NCI-H1048 (cell line): ENCODE data around the gene CACNA1S.

Experiments
- DNase-seq: peaks from one replicate; lab custom pipeline; 2025; lab: John Stamatoyannopoulos, UW

CACNA1S gene

DNA sequence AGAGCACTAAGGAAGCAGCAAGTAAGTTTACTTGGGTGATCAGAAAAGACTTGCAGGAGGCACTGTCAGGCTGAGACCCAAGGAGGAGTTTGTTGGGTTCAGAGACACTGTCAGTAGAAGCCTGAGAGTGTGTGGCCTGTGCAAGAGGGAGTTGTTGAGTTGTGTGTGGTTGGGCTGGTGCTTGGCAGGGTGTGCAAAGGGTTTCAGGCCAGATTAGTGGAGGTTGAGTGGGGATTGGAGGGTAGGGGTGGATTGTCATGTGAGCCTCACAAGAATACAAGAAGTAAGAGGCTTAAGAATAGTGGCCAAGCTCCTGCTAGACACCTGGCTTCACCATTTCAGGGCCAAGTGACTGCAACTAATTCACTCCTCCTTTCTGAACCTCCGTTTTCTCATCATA is 79.8 kb downstream of the CACNA1S start:
- no peak for DNase-seq

DNA sequence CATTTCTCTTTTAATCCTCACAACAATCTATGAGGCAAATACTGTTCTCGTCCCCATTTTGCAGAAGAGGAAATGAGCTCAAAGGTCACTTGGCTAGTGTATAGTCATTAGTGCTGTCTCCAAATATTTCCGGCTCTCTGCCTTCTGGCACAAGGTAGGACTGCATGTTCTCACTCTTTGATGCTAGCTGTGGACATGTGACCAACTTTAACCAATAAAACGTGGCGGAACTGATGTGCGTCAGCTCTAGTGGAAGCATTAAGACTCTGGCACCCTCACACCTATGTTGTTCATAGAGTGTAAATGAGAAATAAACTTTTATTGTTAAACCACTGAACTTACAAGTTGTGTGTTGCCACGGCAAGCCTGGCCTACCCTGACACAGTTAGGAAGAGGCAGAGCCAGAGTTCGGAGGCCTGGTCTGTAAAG is 83.8 kb downstream of the CACNA1S start:
- DNase-seq, result no peak

DNA sequence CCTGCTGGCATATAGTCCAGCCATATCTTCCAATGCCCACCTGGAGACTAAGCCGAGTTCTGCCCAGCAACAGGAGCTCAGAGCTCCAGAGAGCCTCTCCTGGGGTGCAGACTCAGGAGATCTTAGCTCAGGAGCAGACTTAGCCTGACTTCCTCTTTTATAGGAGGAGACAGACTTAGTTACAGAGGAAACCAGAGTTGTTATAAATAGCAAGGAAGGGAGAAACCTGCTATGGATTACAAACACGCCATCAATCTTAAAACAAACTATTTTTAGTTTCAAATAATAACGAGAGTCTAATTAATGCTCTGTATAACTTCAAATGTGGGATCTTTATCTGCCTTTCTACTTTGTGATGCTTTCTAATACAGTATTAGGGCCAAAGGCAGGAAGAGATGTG is 85.4 kb downstream of the CACNA1S start:
- no peak for DNase-seq

DNA sequence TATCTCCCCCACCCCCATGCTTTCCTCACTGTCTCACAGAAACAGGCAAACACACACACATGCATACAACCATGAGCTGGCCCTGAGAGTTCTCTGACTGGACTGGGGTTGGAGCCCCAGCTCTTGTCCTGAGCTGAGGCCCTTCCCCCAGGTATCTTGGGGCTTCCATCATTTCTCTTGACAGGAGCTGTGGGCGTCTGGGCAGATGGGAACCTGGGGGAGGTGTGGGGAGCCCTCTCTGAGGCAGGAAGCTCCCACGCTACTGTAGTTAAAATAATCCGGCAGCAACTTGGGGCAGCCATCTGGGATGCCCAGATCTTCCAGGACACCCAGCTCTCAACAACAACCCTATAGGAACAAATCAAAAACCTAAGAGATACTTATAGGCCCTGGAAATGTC is 86.0 kb downstream of the CACNA1S start:
- DNase-seq, result no peak

DNA sequence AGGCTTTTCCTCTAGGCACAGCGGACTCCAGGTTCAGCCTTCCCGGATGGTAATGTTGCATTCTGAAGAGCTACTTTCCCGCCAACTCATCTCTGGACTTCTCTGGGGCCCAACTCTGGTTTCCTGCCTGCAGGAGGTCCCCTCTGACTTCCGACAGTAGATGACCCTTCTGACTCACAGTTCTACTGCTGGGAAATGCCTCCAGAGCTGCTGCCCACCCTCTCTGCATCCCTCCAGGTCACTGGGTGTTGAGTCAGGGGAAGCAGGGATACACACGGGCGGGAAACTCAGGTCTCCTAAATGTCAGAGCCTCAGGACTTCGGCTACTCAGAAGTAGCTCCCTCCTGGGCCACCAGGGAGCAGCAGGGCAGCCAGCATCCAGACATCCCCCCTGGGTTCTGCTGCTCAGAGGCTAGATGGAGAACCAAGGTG is 86.6 kb downstream of the CACNA1S start:
- no peak for DNase-seq

DNA sequence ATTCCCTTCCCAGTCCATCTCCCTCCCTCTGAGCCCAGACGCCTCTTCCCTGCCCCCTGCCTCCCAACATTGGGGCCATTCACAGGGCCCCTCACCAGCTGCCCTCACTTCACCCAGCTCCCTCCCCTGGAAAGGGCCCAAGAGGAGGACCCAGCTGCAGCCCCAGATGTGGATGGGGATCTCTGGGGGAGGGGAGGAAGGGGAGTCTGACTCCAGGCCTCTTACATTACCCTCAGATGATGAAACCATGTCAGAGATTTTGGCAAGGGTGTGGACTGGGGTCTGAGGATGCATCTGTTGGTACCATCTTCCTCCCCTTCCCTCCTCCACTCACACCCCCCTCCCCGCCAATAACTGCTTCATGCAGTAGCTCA is 87.6 kb downstream of the CACNA1S start:
- no peak for DNase-seq

DNA sequence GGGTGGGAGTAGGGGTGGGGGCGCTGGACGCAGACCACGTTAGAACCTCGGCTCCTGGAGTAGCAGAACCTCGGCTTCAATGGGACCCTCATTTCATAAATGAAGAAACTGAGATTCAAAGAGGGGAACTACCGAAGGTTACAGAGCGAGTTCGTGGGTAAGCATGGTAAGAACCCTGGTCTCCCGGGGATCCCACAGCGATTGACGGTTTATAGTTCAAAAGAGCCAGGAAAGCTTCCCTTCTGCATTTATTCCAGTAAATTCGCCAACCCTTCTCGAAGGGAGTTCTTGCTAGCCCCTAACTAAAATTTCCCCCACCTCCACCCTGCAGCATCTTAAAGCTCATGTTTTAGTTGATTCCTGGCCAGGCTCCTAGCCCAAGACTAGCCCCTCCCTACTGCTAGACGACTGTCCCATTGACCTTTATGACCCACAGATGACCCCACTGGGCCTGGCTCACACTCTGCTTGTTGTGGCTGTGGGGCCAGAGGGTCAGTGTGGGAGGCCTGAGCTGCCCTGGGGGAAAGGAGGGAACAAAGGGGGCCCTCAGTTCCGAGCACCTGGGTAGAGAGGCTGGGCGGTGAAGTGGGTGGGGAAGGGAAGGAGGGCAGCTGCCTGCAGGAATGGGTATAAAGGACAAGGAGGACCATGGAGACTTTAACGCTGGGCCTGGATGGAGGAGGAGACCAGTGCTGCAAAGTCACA is 88.2 kb downstream of the CACNA1S start:
- no peak for DNase-seq

DNA sequence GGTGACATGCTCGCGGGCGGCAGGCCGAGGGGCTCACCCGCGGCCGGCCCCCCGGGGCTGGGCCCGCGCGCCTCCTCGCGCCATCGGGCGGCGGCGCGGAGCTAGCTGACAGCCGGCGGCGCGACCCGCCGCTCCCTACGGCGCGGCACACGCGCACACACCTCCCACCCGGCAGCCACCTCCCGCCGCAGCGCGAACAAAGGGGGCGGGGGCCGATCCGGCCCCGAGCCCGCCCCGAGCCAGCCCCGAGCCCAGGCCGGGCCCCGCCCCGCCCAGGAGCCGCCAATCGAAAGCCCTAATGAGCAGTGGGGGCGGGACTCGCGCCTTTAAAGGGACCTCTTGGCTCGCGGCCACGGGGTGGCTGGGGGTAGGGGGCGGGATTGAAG is 88.7 kb downstream of the CACNA1S start, which contains the start of gene KIF21B:
Gene KIF21B, minus strand, starts transcription at position 198 of the 386 bp plus-strand sequence. CDS start 331 bp downstream, outside the sequence.
- DNase-seq, result peak; percentile 86

DNA sequence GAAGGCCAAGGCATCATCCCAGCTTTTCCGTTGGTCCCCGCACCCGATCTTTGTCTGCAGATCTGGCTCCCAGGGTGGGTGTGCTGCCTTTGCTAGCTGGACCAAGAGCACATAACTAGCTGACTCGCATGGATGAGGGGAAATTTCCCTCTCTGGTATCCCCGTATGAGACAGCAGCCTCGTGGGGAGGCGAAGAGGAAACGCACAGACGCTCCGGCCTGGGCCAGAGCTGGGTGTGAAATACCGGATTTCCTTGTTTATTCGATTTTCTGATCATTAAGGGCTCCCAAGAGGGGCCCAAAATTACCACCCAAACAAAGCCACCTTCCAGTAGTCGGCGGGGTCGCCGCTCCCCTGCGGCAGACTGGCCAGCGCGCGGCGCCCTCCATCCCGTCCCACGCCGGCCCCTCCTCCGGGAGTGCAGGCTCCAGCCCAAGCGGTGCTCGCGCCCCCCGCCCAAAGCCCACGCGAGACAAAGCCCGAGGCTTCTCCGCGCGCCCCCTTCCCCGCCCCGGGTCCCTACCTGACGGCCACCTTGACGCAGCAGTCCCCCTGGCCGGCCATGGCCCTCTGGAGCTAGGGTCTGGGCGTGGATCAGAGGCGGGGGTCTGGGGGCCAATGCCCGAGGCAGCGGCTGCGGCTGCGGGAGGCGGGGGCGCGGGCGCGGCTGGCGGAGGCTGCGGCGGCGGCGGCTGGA is 89.3 kb downstream of the CACNA1S start:
- DNase-seq, result no peak

DNA sequence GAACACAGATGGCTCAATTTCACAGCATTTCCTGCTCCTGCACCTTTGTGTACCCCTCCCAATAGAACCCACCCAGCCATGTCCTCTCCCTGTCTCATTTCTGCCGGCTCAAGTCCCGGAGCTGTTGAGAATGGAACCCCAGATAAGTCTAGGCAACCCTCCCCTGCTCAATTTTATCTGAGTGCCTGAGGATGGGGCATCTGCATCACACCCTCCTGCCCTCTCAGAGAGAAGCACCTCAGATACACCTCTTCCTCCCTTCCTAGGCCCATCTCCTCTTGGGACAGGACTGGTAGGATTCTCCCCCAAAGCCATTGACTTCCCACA is 89.8 kb downstream of the CACNA1S start:
- no peak for DNase-seq

DNA sequence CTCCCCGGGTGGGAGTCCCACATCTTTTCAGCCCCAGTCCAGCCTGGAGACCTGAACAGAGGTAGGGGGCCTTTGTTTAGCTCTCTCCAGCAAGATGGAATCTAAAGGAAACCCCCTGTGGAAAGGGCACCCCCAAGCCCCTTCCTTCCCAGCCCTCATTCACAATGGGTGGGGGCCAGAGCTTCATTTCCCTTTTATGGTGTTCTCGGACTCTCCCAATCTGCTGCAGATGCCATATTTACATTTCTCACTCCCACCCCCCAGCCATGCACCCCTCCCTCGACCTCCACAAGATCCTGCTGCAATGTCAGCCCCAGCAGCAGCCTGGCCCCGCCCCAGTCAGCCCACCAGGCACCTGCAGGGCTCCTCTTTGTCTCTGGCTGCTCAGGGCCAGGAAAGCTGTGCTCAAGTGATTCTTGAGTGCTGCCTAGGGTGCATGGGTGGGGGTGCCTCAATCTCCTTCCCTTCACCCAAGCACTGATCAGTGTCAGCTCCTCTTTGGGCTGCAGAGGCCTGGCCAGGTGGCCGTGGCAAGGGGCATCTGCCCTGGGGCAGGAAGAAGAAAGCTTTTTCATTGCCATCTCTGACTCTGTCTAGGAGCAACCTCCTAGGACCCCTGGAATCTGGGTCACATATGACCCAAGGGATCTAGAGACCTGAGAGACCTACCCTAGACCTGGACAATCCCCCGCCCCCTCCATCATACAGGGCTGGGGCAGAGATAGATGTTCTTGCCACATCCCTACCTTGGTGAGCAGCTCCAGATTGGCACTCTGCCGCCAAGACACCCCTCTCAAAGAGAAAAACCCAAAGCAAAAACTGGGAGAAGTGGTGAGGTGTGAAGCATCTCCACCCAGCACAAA is 90.4 kb downstream of the CACNA1S start:
- DNase-seq, result no peak

DNA sequence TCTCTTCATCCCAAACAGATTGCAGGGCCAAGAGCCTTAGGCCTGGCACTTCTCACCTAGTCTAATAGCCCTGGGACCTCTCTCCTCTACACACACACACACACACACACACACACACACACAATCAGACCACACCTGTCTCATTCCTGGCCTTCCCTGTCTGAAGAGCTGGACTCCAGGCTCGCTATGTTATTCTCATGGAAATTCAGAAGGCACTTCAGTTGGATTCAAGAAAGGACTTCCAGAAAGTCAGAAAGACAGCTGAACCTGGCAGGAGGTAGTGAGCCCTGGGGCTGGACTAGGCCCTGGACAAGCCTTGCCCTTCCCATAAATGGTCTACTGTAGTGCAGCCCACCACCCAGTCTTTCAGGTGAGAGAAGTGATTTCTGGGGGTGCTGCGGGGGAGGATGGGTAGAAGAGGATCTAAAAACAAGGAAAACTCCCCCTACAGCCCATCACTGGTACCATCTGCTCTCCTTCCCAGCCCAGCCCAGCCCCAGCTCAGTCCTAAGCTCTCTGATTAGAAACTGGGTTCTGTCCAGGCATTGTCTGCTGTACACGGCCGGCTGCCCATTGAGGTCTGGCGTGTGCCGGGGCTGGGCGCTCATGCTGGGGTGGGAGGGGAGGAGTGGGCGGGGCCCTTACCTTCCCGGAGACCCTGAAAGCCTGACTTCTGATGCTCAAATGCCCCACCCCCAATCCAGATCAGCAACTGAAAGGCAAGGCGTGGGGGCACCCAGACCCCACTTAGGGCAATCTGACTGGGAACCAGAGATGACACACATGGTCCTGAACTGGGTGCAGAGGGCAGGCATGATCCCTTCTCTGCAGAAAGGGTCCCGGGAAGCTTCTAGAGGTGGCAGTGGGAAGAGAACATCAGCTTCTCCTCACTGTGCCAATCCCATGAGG is 91.3 kb downstream of the CACNA1S start:
- DNase-seq, result no peak

DNA sequence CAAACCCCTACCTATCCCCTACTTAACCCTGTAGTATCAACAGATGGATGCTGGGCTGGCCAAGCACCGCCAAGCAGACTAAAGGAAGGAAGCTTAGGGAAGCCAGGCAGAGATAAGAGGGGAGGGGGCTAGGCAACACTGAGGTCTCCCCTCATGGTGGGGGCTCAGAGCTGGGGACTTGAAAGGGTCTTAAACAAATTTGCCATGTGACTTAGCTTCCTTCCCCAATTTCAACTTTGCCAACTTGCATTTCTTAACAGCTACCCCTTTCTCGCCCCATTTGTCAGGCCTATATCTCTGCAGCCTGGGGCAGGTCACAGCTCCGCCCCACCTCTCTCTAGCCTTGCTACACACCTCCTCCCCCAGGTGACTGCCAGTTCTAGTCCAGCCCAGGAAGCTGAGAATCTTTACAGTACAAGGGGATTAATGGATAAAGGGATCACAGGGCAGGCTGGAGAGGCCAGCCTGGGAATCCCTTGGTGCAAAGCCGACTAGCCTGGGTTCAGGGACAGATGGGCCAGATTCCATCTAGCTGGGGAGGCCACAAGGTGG is 92.1 kb downstream of the CACNA1S start:
- DNase-seq, result no peak

DNA sequence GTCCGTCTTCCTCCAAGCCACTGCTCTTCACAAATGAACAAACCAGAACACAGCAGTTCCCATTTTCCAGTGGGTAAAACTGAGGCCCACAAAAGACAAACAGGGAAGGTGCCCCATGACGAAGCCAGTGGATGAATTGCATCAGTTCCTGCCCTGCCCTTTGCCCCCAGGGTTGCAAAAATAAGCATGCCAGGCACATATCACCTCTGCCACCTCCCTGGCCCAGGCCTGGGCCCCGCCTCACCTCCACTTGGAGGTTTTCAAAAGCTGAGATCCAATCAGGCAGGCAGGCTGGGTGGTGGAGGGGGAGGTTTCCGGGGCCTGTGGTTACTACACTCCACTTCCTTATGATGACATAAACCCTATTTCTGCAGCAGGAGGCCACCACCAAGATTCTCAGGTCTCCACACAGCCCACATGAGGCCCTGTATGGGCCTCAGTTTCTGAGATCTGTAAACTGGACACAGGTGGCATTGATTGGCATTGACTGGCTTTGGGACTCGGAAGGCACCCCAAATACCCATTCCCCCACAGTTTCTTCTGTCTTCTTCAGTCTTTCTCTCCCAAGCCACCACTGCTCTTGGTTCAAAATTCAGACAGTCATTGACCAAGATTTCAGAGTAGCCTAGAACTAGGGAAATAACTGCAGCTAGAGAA is 92.8 kb downstream of the CACNA1S start:
- no peak for DNase-seq

DNA sequence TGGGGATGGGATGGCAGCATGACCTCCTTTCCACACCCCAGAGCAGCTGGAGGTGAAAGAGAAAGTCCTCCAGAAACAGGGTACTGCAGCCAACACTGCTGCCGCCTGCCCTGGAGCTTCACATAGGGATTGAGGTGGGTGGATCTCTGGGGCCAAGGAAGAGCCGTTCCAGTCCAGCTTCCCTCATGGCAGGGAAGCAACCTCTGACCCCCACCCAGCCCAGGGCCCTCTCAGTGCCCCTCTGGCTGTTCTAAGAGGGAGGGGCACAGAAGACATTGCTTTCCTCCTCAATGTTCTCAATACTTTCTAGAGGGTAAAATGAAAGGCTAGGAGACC is 94.4 kb downstream of the CACNA1S start:
- DNase-seq, result no peak

DNA sequence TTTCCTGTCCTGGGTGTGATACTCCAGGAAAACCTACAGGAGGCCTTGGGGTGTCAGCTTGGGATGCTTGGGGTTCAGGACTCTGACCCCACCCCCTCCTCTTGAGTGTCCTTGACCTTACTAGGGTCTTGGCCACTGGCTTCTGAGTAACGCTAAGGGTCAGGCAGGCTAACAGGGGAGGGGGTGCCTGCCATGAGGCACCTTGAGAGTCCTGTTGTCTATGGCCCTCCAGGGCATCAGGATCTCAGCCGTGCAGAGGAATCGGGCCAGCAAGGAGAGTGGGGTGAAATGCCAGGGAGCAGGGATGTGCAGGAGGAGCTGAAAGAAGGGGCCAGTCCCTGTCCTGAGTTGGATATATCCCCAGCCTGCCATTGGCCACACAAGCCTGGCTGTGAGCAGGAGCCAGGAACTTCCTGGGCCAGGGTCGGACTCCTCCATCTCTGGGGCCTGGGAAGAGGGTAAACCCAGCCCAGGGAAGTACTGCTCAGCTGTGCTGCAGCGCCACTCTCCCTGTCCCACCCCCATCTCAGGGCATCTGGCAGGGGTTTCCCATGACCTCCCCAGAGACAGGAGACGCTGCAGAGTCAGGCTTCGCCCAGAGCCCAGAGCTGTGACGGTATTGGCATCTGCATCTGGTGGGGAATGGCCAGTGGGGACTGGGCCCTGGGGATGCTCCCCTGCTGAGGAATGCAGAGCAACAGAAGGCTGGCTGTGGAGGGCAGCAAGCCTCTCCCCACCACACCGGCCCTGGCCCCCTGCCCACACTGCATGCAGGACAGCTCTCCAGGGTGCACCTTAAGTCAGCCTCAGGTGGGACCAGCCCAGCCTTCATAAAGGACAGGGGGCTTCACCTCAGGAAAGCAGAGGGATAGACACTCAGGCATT is 95.0 kb downstream of the CACNA1S start:
- DNase-seq, result no peak

DNA sequence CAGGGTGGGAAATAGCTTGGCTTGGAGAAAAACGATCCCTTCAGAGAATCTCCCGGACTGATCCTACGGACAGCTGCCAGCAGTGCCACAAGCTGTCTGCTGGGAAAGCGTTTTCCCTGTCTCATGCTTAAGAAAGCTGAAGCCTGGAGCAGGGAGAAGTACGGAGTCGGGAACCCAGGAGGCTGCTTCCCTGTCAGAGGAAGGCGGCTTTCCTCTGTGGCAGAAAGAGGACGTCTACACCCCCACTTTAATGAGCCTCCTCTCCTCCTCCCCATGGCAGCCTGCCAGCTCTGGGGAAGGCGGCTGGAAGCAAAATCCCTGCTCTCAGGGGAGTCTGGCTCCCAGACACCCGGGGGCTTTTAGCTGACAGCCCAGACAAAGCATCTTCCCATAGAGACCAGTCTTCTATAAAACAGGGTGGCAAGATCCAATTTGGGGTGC is 96.0 kb downstream of the CACNA1S start:
- no peak for DNase-seq

DNA sequence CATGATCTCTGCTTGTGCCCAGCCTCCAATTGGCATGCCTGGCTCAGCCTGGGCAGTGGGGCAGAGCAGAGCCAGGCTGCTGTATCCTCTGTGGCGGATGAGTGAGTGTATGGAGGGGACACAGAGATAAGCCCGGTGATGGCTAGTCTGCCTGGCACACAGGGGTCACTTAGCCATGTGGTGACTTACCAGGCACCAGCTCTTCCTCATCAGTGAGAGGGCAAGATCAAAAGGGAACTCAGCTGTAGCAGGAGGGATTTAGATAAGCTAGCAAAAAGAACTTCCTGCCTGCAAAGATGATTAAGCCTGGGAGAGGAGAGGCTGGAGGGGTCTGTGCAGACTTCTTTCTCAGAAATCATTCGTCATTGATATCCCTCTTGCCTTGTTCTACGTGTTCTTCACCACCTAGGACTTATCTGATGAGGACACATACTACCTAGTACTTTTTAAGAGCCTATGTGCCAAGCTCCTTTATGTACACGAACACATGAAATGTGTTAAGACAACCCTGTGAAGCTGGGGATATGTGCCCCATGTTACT is 96.6 kb downstream of the CACNA1S start:
- DNase-seq, result no peak

DNA sequence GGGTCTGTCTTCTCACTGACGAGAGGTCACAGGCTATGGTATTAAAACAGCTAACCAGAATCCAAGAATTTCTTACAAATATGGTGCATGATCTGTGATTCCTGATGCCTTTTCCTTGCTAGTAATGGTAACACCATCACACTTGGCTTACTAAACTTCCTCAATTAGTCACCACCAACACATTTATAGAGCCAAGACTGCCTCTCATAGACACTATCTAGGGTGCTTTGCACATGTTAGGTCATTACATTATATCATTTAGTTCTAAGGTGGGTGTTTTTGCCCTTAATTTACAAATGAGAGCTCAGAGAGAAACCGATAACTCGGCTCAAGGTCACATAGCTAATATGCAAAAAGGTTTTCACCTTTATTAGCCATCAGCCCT is 97.4 kb downstream of the CACNA1S start:
- no peak for DNase-seq
